GM21526 (cell line): ENCODE results near the gene SLC39A9.
"Not testable (repeated sequence)": the region's sequence is repeated elsewhere in the genome, so short reads cannot be mapped to it uniquely, and the experiment has no call there.

Experiments used
- ATAC-seq: cut with Tn5 transposase; IDR thresholded peaks from one replicate; pipeline ENCODE4 v1.9.1; 2021; ENCODE audit warnings: moderate library complexity; ENCODE audit not compliant: unreplicated experiment, low FRiP score

SLC39A9 gene

GRCh38 chr14:69366761-69367160 is 31.7 kb upstream of the SLC39A9 start:
- ATAC-seq: no peak

GRCh38 chr14:69368381-69368780 is 30.1 kb upstream of the SLC39A9 start:
- ATAC-seq: no peak

GRCh38 chr14:69370061-69370460 is 28.4 kb upstream of the SLC39A9 start:
- ATAC-seq: no peak

DNA sequence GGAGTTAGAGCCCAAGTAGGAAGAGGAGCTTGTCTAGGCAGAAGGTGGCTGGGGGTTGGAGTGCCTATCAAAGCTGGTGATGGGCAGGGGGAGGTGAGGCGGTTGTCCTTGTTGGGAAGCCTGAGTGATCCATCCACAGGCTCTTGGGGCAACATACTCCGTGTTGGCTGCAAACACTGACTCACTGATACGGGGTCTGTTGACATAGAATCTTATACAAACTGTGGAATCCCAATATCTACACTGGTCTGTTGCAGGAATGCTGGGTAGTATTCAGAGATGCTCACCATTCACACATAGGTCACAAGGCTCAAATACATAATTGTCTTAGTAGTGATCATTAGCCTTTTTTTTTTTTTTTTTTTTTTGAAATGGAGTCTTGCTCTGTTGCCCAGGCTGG is 26.3 kb upstream of the SLC39A9 start:
- no peak for ATAC-seq

GRCh38 chr14:69373104-69373503 is 25.4 kb upstream of the SLC39A9 start:
- ATAC-seq: no peak

GRCh38 chr14:69374235-69374634 is 24.3 kb upstream of the SLC39A9 start:
- no peak for ATAC-seq

- ATAC-seq: no peak
Observed at GRCh38 chr14:69375182-69375581, 23.3 kb upstream of the SLC39A9 start.

DNA sequence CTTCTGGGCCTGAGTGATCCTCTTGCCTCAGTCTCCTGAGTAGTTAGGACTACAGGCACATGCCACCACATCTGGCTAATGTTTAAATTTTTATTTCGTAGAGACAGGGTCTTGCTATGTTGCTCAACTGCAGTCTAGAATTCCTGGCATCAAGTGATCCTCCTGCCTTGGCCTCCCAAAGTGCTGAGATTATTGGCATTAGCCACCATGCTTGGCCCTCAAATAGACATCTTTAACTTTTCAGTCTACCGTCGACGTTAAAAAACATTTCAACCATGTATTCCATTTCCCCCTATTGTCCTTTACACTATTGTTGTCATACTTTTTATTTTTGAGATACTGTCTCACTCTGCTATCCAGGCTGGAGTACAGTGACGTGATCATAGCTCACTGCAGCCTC is 22.8 kb upstream of the SLC39A9 start:
- no peak for ATAC-seq

- no peak for ATAC-seq
Observed at GRCh38 chr14:69376439-69376838, 22.1 kb upstream of the SLC39A9 start.

DNA sequence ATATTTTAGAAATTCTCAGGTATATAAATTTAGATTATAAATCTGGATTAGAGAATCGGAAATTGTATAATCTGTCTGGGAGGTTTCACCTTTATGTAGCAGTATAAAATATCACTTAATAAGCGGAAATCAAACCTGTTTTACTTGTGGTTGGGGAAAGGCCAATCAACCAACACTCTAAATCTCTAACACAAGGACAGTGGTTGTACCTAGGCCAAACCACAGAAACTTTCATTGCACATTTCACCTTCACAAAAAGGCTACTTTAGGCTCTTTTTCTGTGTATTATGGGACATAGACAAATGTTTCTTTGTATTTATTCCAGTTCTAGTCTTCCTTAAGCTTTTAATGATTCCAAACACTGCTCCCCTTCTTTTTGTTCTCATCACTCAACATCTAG is 20.2 kb upstream of the SLC39A9 start:
- no peak for ATAC-seq

- ATAC-seq: no peak
Observed at GRCh38 chr14:69387311-69387710, 11.2 kb upstream of the SLC39A9 start.

DNA sequence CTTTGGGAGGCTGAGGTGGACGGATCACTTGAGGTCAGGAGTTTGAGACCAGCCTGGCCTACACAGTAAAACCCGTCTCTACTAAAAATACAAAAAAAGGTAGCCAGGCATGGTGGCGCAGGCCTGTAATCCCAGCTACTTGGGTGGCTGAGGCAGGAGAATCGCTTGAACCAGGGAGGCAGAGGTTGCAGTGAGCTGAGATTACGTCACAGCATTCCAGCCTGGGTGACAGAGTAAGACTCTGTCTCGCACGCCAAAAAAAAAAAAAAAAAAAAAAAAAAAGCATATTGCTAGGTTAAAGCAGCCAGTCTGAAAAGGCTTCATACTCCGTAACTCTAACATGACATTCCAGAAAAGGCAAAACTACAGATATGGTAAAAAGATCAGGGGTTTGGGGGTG is 7.1 kb upstream of the SLC39A9 start:
- not testable (repeated sequence) for ATAC-seq

GRCh38 chr14:69392481-69392880 is 6.0 kb upstream of the SLC39A9 start:
- no peak for ATAC-seq

GRCh38 chr14:69395929-69396328 is 2.6 kb upstream of the SLC39A9 start:
- no peak for ATAC-seq

DNA sequence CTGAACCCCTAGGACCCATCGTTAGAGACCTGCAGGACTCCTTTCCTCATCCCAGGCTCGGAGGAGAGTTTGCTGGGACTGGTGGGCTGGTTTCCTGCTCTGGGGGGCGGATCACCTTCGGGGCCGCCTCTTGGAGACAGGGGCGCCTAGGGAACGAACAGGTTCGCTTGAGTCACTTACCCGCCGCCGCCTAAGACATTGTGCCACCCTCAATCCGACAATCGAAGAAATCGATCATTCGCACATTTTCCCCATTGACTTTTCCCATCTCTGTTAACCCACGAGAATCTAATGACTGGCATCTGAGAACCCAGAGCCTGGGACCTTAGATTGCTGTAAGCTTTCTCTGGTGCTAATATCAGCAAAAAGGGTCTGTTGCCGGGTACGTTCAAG is 322 bp downstream of the SLC39A9 start:
- ATAC-seq: peak; percentile 13

GRCh38 chr14:69399750-69400149 is 1.3 kb downstream of the SLC39A9 start:
- ATAC-seq: no peak

DNA sequence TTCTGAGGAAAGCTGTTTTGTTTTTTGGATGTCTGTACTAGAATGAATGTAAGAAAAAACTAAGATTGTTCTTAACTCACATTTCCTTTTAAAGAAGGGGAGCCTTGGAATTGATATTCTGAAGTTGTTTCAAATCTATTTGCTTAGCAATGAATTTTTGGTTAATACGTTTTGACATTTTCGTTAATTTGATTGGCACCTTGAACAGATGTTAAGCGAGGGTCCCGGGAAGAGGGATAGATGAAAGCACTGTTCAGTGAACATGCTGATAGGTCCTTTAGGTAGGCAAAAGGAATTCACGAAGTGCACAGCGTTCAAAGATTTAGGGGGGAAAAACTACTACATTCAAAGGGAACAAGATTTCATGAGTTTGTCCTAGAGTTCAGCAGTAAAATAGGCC is 1.7 kb downstream of the SLC39A9 start:
- ATAC-seq: no peak

DNA sequence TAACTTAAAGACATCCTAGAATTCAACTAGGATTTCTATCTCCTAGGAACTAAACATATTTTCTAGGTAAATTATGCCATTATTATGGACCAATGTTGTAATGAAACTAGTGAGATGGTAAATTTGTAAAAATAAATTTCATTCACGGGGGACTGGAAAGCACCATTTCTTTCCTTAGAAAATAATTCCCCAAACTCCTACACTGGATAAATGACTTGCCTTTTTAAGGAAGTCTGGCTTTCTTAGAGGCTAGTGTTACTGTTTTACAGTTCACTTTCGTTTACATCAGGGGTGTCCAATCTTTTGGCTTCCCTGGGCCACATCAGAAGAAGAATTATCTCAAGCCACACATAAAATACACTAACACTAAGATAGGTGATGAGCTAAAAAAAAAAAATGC is 3.3 kb downstream of the SLC39A9 start:
- no peak for ATAC-seq

DNA sequence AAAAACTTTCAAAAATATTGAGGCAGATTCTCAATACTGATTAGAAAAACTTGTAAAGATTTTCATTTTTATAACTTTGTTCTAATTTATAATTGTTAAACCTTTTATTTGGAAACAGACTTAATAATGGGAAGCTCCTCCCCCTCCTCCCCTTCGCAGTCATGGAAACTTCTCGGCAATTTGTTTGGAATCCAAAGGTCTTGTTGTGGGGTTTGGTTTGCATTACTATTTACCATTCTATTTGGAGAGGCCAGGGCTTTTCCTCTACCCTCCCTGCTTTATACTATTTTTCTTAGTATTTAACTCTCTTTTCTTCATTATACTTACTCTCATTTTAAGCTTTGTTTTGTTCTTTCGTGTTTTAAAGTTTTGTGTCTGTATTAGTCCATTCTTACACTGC is 6.0 kb downstream of the SLC39A9 start:
- ATAC-seq: no peak

DNA sequence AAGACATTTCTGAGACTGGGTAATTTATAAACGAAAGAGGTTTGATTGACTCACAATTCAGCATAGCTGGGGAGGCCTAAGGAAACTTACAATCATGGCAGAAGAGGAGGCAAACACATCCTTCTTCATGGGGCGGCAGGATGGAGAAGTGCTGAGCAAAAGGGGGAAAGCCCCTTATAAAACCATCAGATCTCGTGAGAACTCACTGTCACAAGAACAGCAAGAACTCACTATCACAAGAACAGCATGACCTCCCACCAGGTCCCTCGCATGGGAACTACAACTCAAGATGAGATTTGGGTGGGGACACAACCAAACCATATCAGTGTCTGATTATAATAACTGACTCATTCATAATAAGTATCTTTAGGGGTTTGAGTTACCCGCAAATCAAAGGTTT is 6.4 kb downstream of the SLC39A9 start:
- ATAC-seq: no peak

DNA sequence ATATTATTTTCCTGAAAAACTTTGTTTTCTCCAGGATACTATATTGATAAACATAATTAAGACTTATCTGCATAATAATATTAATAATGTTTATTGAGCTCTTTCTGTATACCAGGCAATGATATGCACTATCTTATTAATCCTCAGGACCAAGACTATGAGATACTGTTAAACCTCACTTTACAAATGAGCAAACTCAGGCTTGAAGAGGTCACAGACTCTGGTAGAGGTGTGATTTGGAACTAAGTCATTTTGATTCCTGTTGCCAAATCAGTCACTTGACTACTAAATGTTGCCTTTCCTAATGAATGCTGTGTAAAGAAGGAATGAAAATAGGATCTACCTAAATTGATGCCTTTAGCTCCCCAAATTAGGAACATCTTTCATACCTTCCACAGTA is 7.3 kb downstream of the SLC39A9 start:
- no peak for ATAC-seq

GRCh38 chr14:69408331-69408960 is 10.0 kb downstream of the SLC39A9 start:
- no peak for ATAC-seq

- ATAC-seq: no peak
Observed at GRCh38 chr14:69413483-69413882, 15.0 kb downstream of the SLC39A9 start.
